Esophagus squamous epithelium (tissue), 5 donors: ENCODE measurements around the gene USP37. TPM values are rescaled to one million over a fixed set of nuclear protein-coding genes. Genes with fewer than 3 reads are reported as not detected.

Experiments
- DNase-seq: peaks from one replicate; lab custom pipeline; 2025; lab: John Stamatoyannopoulos, UW
- H3K27ac ChIP-seq, 4 donors: fragments of 200-600 bp; sonication (generic); one replicate each; pipeline ENCODE4 v1.5.1; 2016 to 2019; ENCODE audit warnings: mild to moderate bottlenecking in 1 of 4
- H3K27me3 ChIP-seq, 4 donors: fragments of 200-600 bp; sonication (generic); 1 replicate in 3 of 4; 2 replicates in 1 of 4; pipeline versions ENCODE4 v1.5.1 to v1.6.0; 2017 to 2021; ENCODE audit warnings: antibody characterized with exemption in 1 of 4
- H3K36me3 ChIP-seq, 3 donors: fragments of 200-600 bp; sonication (generic); one replicate each; pipeline ENCODE4 v1.5.1; 2016 to 2019
- H3K4me1 ChIP-seq, 3 donors: fragments of 200-600 bp; sonication (generic); one replicate each; pipeline ENCODE4 v1.5.1; 2017 to 2019
- H3K4me3 ChIP-seq, 4 donors: fragments of 200-600 bp; sonication (generic); 1 replicate in 3 of 4; 2 replicates in 1 of 4; pipeline ENCODE4 v1.5.1; 2016 to 2019; ENCODE audit warnings: mild to moderate bottlenecking in 2 of 4, moderate library complexity in 1 of 4
- H3K9me3 ChIP-seq, 3 donors: fragments of 200-600 bp; sonication (generic); one replicate each; pipeline ENCODE4 v1.5.1; 2016 to 2019
- CTCF ChIP-seq, 6 experiments: fragments of 450-650 bp in 4 of 6; fragments of 200-600 bp in 2 of 6; sonication (generic) in 2 of 6; IDR thresholded peaks; one replicate each; pipeline ENCODE4 v1.5.1; 2016 to 2019; ENCODE audit warnings: antibody characterized with exemption in 6 of 6, mild to moderate bottlenecking in 4 of 6, moderate library complexity in 4 of 6
- POLR2A ChIP-seq, 4 donors: fragments of 450-650 bp; IDR thresholded peaks; one replicate each; pipeline ENCODE4 v1.6.1; 2017; ENCODE audit warnings: antibody characterized with exemption in 4 of 4, mild to moderate bottlenecking in 4 of 4, moderate library complexity in 3 of 4
- WGBS, 2 donors: methylation state at CpG; one replicate each; pipeline ENCODE4 v1.1.5; 2018; 5-methylcytosine and 5-hydroxymethylcytosine counted together
- intact Hi-C: fragments of 100-400 bp; cut with DNase I; formaldehyde crosslinking; loops from one replicate; pipeline ENCODE4 v1.15.0; 2022
- total RNA-seq, 4 donors: library from RNA; depleted of rRNA; stranded (reverse); fragments of >200 nt; gene quantifications; one replicate each; pipeline ENCODE4 v1.1.0, GENCODE V29; 2016
- donor health status: DM: yes; HTN: yes; CAD: no.

USP37 gene
- total RNA-seq, 4 donors from 2014 or later: 6.0 to 10.9 (median 7.8) TPM

- peak overlapping the region; percentile 87 to 98 (median 95) for H3K27ac ChIP-seq
- intact Hi-C loops: no loop called here
- no peaks in the 10 kb centered on the region for H3K9me3 ChIP-seq
- no peak for TF ChIP-seq POLR2A (IDR thresholded peaks at IDR 0.05)
- no peak for TF ChIP-seq CTCF (IDR thresholded peaks at IDR 0.05)
- H3K4me1 ChIP-seq: peaks cover 8 to 59% (median 25%) of the 10 kb centered on the region in 3 donors
- no peaks in the 10 kb centered on the region for H3K27me3 ChIP-seq
- H3K4me3 ChIP-seq: peak overlapping the region; percentile 64 to 96 (median 75)
- 1% methylated on average over 25 to 26 of the region's 31 CpGs for WGBS, 2 donors
- H3K36me3 ChIP-seq: peaks cover 0 to 23% (median 4%) of the 10 kb centered on the region in 3 donors
- no peak for DNase-seq
These were observed 884 bp upstream of the USP37 start for GRCh38 chr2:218569038-218569431.

GRCh38 chr2:218567797-218568189 lies 358 bp downstream of the USP37 start:
- Histone ChIP-seq H3K9me3 (no peaks in the 10 kb centered on the region), H3K36me3 (peaks cover 0 to 26% (median 4%) of the 10 kb centered on the region in 3 donors), H3K4me1 (peaks cover 8 to 64% (median 25%) of the 10 kb centered on the region in 3 donors), H3K27me3 (no peaks in the 10 kb centered on the region), H3K4me3 (peak overlapping the region; percentile 64 to 96 (median 75)), H3K27ac (peak overlapping the region; percentile 87 to 98 (median 95))
- intact Hi-C loops: no loop called here
- 0 to 1% methylated on average over 19 of the region's 19 CpGs for WGBS, 2 donors
- DNase-seq: peak; percentile 51
- TF ChIP-seq CTCF (IDR thresholded peaks at IDR 0.05): no peak
- TF ChIP-seq POLR2A (IDR thresholded peaks at IDR 0.05): no peak

- intact Hi-C loops: no loop called here
- no peak overlapping the region for H3K4me3 ChIP-seq
- TF ChIP-seq CTCF (IDR thresholded peaks at IDR 0.05): no peak
- TF ChIP-seq POLR2A (IDR thresholded peaks at IDR 0.05): no peak
- no peaks in the 10 kb centered on the region for H3K9me3 ChIP-seq
- peaks cover 8 to 51% (median 24%) of the 10 kb centered on the region in 3 donors for H3K4me1 ChIP-seq
- H3K27ac ChIP-seq: peak overlapping the region in 1 of 4 donors; percentile 98
- 69 to 76% methylated on average over 1 of the region's 1 CpG for WGBS, 2 donors
- H3K36me3 ChIP-seq: peaks cover 0 to 29% (median 0%) of the 10 kb centered on the region in 3 donors
- no peaks in the 10 kb centered on the region for H3K27me3 ChIP-seq
- DNase-seq: no peak
These were observed 1.9 kb downstream of the USP37 start for GRCh38 chr2:218566296-218566695.

GRCh38 chr2:218564056-218564455 lies 4.1 kb downstream of the USP37 start:
- peaks cover 0 to 51% (median 0%) of the 10 kb centered on the region in 3 donors for H3K36me3 ChIP-seq
- TF ChIP-seq POLR2A (IDR thresholded peaks at IDR 0.05) (no peak), CTCF (IDR thresholded peaks at IDR 0.05) (no peak)
- no peak overlapping the region for H3K27ac ChIP-seq
- DNase-seq: no peak
- 91 to 95% methylated on average over 1 of the region's 1 CpG for WGBS, 2 donors
- intact Hi-C loops: no loop called here
- no peaks in the 10 kb centered on the region for H3K9me3 ChIP-seq
- H3K27me3 ChIP-seq: no peaks in the 10 kb centered on the region
- H3K4me3 ChIP-seq: no peak overlapping the region
- peaks cover 0 to 30% (median 5%) of the 10 kb centered on the region in 3 donors for H3K4me1 ChIP-seq

- 80 to 82% methylated on average over 3 of the region's 3 CpGs for WGBS, 2 donors
- TF ChIP-seq CTCF (IDR thresholded peaks at IDR 0.05) (no peak), POLR2A (IDR thresholded peaks at IDR 0.05) (no peak)
These were observed 9.2 kb downstream of the USP37 start for GRCh38 chr2:218558986-218559385.

More at GRCh38 chr2:218558986-218559385, 9.2 kb downstream of the USP37 start:
- H3K27me3 ChIP-seq: no peaks in the 10 kb centered on the region
- H3K9me3 ChIP-seq: no peaks in the 10 kb centered on the region
- peaks cover 0 to 92% (median 7%) of the 10 kb centered on the region in 3 donors for H3K36me3 ChIP-seq
- H3K4me1 ChIP-seq: peaks cover 0 to 7% (median 0%) of the 10 kb centered on the region in 3 donors
- intact Hi-C loops: no loop called here
- no peak overlapping the region for H3K27ac ChIP-seq
- H3K4me3 ChIP-seq: no peak overlapping the region
- DNase-seq: no peak
